B cell (primary cell): ENCODE results near the gene ZNF415. TPM values are rescaled to one million over a fixed set of nuclear protein-coding genes. Genes with fewer than 3 reads are reported as not detected.

Experiments
- ATAC-seq: fragments of 200-7000 bp; cut with Tn5 transposase; one replicate; pipeline ENCODE4 v1.10.0; 2021; ENCODE audit warnings: low read depth, mild to moderate bottlenecking, moderate number of reproducible peaks, moderate library complexity
- CTCF ChIA-PET: fragments of 350-600 bp; sonication (Branson Sonifier 250); formaldehyde crosslinking; loops from one replicate; lab custom pipeline; 2021; ENCODE audit warnings: antibody characterized with exemption, inconsistent platforms; lab: Charles Lee
- POLR2A ChIA-PET: fragments of 350-600 bp; sonication (Branson Sonifier 250); formaldehyde crosslinking; loops from one replicate; lab custom pipeline; 2021; ENCODE audit warnings: antibody characterized with exemption; lab: Charles Lee
- DNase-seq: peaks from one replicate; pipeline ENCODE4 v3.0.0; 2013
- H2AFZ ChIP-seq: 2 replicates; pipeline ENCODE4 v1.6.1; 2012; ENCODE audit warnings: mild to moderate bottlenecking, low read depth, low read length; ENCODE audit not compliant: insufficient read depth, poor library complexity, severe bottlenecking
- H3K27ac ChIP-seq, 2 donors: 1 replicate in 1 of 2; 2 replicates in 1 of 2; pipeline ENCODE4 v1.5.1; 2012 to 2013; ENCODE audit warnings: low read length in 2 of 2, mild to moderate bottlenecking in 2 of 2, moderate library complexity in 1 of 2
- H3K27me3 ChIP-seq, 4 experiments: fragments of 200-600 bp in 1 of 4; sonication (generic) in 1 of 4; replicated peaks in 1 of 4; 1 replicate in 2 of 4; 2 replicates in 2 of 4; pipeline versions ENCODE4 v1.6.1 to v1.7.0; 2013 to 2016; ENCODE audit warnings: low read length in 3 of 4, mild to moderate bottlenecking in 2 of 4, mixed read lengths in 1 of 4, moderate library complexity in 1 of 4; ENCODE audit not compliant: insufficient read depth in 4 of 4, control insufficient read depth in 3 of 4; ENCODE audit errors: control extremely low read depth in 1 of 4
- H3K36me3 ChIP-seq, 2 experiments: replicated peaks in 1 of 2; 1 replicate in 1 of 2; 2 replicates in 1 of 2; pipeline versions ENCODE4 v1.6.1 to v1.7.1; 2013; ENCODE audit warnings: low read length in 1 of 2; ENCODE audit not compliant: insufficient read depth in 2 of 2, control insufficient read depth in 1 of 2; ENCODE audit errors: control extremely low read depth in 1 of 2, extremely low read depth in 1 of 2
- H3K4me1 ChIP-seq, 2 donors: fragments of 200-600 bp in 1 of 2; sonication (generic) in 1 of 2; 1 replicate in 1 of 2; 2 replicates in 1 of 2; pipeline versions ENCODE4 v1.5.1 to v1.6.1; 2013 to 2017; ENCODE audit warnings: low read length in 2 of 2; ENCODE audit not compliant: control insufficient read depth in 2 of 2, insufficient read depth in 2 of 2
- H3K4me2 ChIP-seq: replicated peaks from 2 replicates; pipeline ENCODE3; 2012; ENCODE audit warnings: mild to moderate bottlenecking, low read depth, low read length; ENCODE audit not compliant: poor library complexity, severe bottlenecking
- H3K4me3 ChIP-seq, 5 experiments: fragments of 200-600 bp in 1 of 5; sonication (generic) in 1 of 5; 1 replicate in 3 of 5; 2 replicates in 2 of 5; pipeline versions ENCODE4 v1.5.1 to v1.7.0; 2011 to 2016; ENCODE audit warnings: low read length in 4 of 5, mild to moderate bottlenecking in 4 of 5, low read depth in 2 of 5, control low read depth in 1 of 5, moderate library complexity in 1 of 5; ENCODE audit not compliant: insufficient read depth in 1 of 5; ENCODE audit errors: control extremely low read depth in 1 of 5, extremely low read depth in 1 of 5
- H3K79me2 ChIP-seq: fragments of 200-600 bp; sonication (generic); one replicate; pipeline ENCODE4 v1.6.0; 2016; ENCODE audit warnings: low read length; ENCODE audit not compliant: control insufficient read depth, insufficient read depth
- H3K9ac ChIP-seq: fragments of 200-600 bp; sonication (generic); 2 replicates; pipeline ENCODE4 v1.6.1; 2017; ENCODE audit warnings: mild to moderate bottlenecking, low read length, moderate library complexity
- H3K9me3 ChIP-seq, 3 donors: one replicate each; pipeline versions ENCODE4 v1.6.1 to v1.7.1; 2013; ENCODE audit warnings: low read length in 2 of 3; ENCODE audit not compliant: control insufficient read depth in 2 of 3, insufficient read depth in 1 of 3; ENCODE audit errors: control extremely low read depth in 1 of 3
- H4K20me1 ChIP-seq: 2 replicates; pipeline ENCODE4 v1.6.0; 2012; ENCODE audit warnings: mild to moderate bottlenecking, low read length; ENCODE audit not compliant: insufficient read depth, control insufficient read depth, poor library complexity, severe bottlenecking
- H3K27ac Mint-ChIP-seq: one replicate; pipeline ENCODE4 v1.8.0; 2021; ENCODE audit warnings: mixed read lengths
- H3K27me3 Mint-ChIP-seq: one replicate; pipeline ENCODE4 v1.8.0; 2021; ENCODE audit warnings: mixed read lengths
- H3K4me1 Mint-ChIP-seq: one replicate; pipeline ENCODE4 v1.8.0; 2021; ENCODE audit warnings: mixed read lengths
- H3K4me3 Mint-ChIP-seq: one replicate; pipeline ENCODE4 v1.8.0; 2021; ENCODE audit warnings: mixed read lengths
- H3K9me3 Mint-ChIP-seq: one replicate; pipeline ENCODE4 v1.8.0; 2022; ENCODE audit warnings: mixed read lengths; ENCODE audit not compliant: insufficient read depth
- EZH2 ChIP-seq: IDR thresholded peaks from 2 replicates; pipeline ENCODE4 v1.6.1; 2012; ENCODE audit warnings: borderline replicate concordance, low read depth, mild to moderate bottlenecking, moderate library complexity, low read length; ENCODE audit not compliant: insufficient read depth, poor library complexity, severe bottlenecking
- WGBS: methylation state at CpG from one replicate; pipeline ENCODE4 v1.1.5; 2013; ENCODE audit warnings: missing lambda C conversion rate; ENCODE audit not compliant: insufficient coverage; 5-methylcytosine and 5-hydroxymethylcytosine counted together
- intact Hi-C: fragments of 100-400 bp; cut with micrococcal nuclease; formaldehyde crosslinking; loops from one replicate; pipeline ENCODE4 v1.10.0; 2022
- polyA plus RNA-seq: library from polyadenylated mRNA; depleted of rRNA; stranded (reverse); fragments of >200 nt; gene quantifications from 2 replicates; pipeline ENCODE4 v1.2.3, GENCODE V29; 2012
- total RNA-seq, 2 donors: library from RNA; stranded (reverse); fragments of 120-200 nt in 1 of 2; gene quantifications; 1 replicate in 1 of 2; 2 replicates in 1 of 2; pipeline versions ENCODE4 v1.2.3 to v1.2.4, GENCODE V29; 2013 to 2022
- TF ChIP-seq, protein P1 (sequence below): fragments of 200-600 bp; IDR thresholded peaks from one replicate; pipeline ENCODE4 v1.8.0; 2022; ENCODE audit warnings: antibody characterized with exemption, mild to moderate bottlenecking

The ZNF415 gene
- total and polyA plus RNA-seq, 2 donors (not counting 1 experiment from before 2014, with no cell fraction given): 4.2 to 6.7 TPM

DNA sequence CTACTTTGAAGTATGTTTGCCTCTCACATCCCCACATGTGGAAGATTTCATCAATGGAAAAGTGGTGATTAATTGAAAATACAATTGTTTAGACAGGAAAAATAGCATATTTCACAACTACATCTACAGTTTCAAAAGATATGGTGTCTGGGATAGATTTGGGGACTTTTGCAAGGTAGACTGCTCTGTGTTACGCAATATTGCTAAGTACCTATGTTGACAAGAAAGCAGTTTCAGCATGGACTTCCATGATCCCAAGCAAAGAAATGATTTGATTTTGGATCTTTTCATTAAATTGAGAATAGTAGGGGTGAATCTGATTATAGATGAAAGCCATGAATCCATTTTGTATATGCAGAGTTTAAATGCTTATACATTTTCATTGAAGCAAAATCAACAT lies 40.0 kb downstream of the ZNF415 start:
- Mint-ChIP-seq H3K9me3 (no peaks in the 10 kb centered on the region), H3K27ac (no peak overlapping the region), H3K4me3 (no peak overlapping the region), H3K27me3 (no peaks in the 10 kb centered on the region), H3K4me1 (peaks cover 6% of the 10 kb centered on the region)
- ChIA-PET POLR2A (no interaction called here), CTCF (no interaction called here)
- Histone ChIP-seq H3K79me2 (peaks cover 44% of the 10 kb centered on the region), H3K9ac (no peak overlapping the region), H3K4me2 (no peak overlapping the region), H2AFZ (no peak overlapping the region), H3K4me1 (no peaks in the 10 kb centered on the region), H3K9me3 (peaks cover 0 to 3% (median 0%) of the 10 kb centered on the region in 3 donors), H3K4me3 (no peak overlapping the region), H3K27ac (no peak overlapping the region), H3K27me3 (no peaks in the 10 kb centered on the region), H3K36me3 (peaks cover 2 to 41% of the 10 kb centered on the region in 2 experiments), H4K20me1 (peaks cover 41% of the 10 kb centered on the region)
- intact Hi-C loops: no loop called here
- WGBS: no CpG with 5 or more reads among the region's 1 CpG
- DNase-seq: no peak
- no peak for ATAC-seq
- TF ChIP-seq EZH2: no peak
- TF ChIP-seq, protein P1, sequence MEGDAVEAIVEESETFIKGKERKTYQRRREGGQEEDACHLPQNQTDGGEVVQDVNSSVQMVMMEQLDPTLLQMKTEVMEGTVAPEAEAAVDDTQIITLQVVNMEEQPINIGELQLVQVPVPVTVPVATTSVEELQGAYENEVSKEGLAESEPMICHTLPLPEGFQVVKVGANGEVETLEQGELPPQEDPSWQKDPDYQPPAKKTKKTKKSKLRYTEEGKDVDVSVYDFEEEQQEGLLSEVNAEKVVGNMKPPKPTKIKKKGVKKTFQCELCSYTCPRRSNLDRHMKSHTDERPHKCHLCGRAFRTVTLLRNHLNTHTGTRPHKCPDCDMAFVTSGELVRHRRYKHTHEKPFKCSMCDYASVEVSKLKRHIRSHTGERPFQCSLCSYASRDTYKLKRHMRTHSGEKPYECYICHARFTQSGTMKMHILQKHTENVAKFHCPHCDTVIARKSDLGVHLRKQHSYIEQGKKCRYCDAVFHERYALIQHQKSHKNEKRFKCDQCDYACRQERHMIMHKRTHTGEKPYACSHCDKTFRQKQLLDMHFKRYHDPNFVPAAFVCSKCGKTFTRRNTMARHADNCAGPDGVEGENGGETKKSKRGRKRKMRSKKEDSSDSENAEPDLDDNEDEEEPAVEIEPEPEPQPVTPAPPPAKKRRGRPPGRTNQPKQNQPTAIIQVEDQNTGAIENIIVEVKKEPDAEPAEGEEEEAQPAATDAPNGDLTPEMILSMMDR: no peak

DNA sequence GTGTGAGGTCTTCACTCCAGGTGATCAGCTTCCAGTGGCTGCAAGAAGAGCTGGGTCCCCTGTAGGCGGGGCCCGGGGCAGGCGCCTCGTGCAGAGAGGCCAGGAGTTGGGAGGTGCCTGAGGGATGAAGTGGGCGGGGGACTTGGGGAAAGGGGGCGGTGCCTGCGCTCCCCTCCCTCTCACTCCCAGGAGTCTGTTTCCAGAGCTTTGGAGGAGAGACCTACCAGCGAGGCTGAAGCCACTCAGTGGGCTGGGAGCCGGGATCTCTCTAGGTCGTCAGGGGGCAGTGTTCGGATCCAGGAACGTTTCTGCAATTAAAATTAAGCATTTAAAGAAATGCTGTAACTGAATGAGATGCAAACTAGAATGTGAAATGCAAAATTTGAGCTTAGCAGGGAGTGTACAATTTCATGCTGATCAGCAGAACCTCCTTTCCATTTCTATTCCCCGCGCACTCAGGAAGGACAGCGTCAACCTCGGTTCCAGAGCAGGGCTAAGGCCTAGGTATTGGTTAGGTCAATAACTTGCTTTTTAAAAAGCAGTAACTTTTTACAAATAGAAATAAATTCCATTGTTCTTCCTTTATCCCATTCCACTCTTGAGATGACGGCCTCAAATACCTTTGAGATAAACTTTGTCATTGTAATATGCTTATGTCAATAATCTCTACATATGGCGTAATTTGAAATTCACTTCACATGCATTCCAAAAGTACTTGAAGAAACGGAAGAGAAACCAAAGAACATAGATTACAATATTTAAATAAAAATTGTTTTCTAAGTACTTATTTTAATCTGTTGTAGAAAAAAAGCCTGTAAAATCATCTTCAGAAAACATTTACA lies 41.1 kb downstream of the ZNF415 start:
- Histone ChIP-seq H3K4me3 (no peak overlapping the region), H3K9ac (no peak overlapping the region), H3K9me3 (peaks cover 0 to 3% (median 0%) of the 10 kb centered on the region in 3 donors), H3K36me3 (peaks cover 0 to 40% of the 10 kb centered on the region in 2 experiments), H3K4me1 (no peaks in the 10 kb centered on the region), H3K27ac (no peak overlapping the region), H3K27me3 (no peaks in the 10 kb centered on the region), H4K20me1 (peaks cover 34% of the 10 kb centered on the region), H3K79me2 (peaks cover 38% of the 10 kb centered on the region), H2AFZ (no peak overlapping the region), H3K4me2 (no peak overlapping the region)
- 100% methylated on average over 5 of the region's 19 CpGs for WGBS
- ATAC-seq (no peak), DNase-seq (no peak)
- TF ChIP-seq, protein P1: no peak
- TF ChIP-seq EZH2: no peak
- ChIA-PET CTCF (no interaction called here), POLR2A (no interaction called here)
- Mint-ChIP-seq H3K27me3 (no peaks in the 10 kb centered on the region), H3K27ac (no peak overlapping the region), H3K4me1 (no peaks in the 10 kb centered on the region), H3K9me3 (no peaks in the 10 kb centered on the region), H3K4me3 (no peak overlapping the region)
- intact Hi-C loops: no loop called here
